Heart right ventricle (tissue), 16 donors: ENCODE measurements around the gene TPSAB1. TPM values are rescaled to one million over a fixed set of nuclear protein-coding genes. Genes with fewer than 3 reads are reported as not detected.

Experiments used
- ATAC-seq, 8 donors: fragments of 200-7000 bp; cut with Tn5 transposase; one replicate each; pipeline ENCODE4 v1.9.1; 2020; ENCODE audit warnings: mild to moderate bottlenecking in 8 of 8, moderate library complexity in 8 of 8, moderate number of reproducible peaks in 1 of 8
- DNase-seq, 2 donors: peaks; one replicate each; pipeline ENCODE4 v3.0.0-alpha.2; 2020
- H3K27ac ChIP-seq, 10 donors: fragments of 200-600 bp; sonication (generic) in 2 of 10; one replicate each; pipeline versions ENCODE4 v1.5.0 to v1.8.0; 2020 to 2022; ENCODE audit warnings: mild to moderate bottlenecking in 3 of 10
- H3K27me3 ChIP-seq, 7 donors: fragments of 200-600 bp; one replicate each; pipeline ENCODE4 v1.8.0; 2021 to 2022; ENCODE audit warnings: mild to moderate bottlenecking in 2 of 7
- H3K36me3 ChIP-seq, 9 donors: fragments of 200-600 bp; sonication (generic) in 1 of 9; one replicate each; pipeline versions ENCODE4 v1.5.0 to v1.8.0; 2020 to 2022; ENCODE audit warnings: mild to moderate bottlenecking in 2 of 9
- H3K4me1 ChIP-seq, 9 donors: fragments of 200-600 bp; sonication (generic) in 1 of 9; one replicate each; pipeline versions ENCODE4 v1.5.0 to v1.8.0; 2020 to 2022; ENCODE audit warnings: mild to moderate bottlenecking in 4 of 9
- H3K4me3 ChIP-seq, 10 donors: fragments of 200-600 bp; sonication (generic) in 2 of 10; one replicate each; pipeline versions ENCODE4 v1.5.0 to v1.8.0; 2020 to 2022; ENCODE audit warnings: mild to moderate bottlenecking in 7 of 10, moderate library complexity in 2 of 10
- H3K9me3 ChIP-seq, 11 donors: fragments of 200-600 bp in 10 of 11; sonication (generic) in 2 of 11; one replicate each; pipeline versions ENCODE4 v1.5.0 to v1.8.0; 2013 to 2022; ENCODE audit warnings: mild to moderate bottlenecking in 2 of 11, control low read depth in 1 of 11, moderate library complexity in 1 of 11
- WGBS, 2 donors: extraction: QIAGEN DNeasy Blood & Tissue Kit; methylation state at CpG; one replicate each; pipeline ENCODE4 v1.1.7; 2013; ENCODE audit warnings: inconsistent platforms in 1 of 2; 5-methylcytosine and 5-hydroxymethylcytosine counted together
- intact Hi-C, 10 donors: fragments of 100-400 bp; cut with DNase I; formaldehyde crosslinking; loops; one replicate each; pipeline versions ENCODE4 v1.11.1 to v1.14.2; 2022
- polyA plus RNA-seq, 2 donors: library from polyadenylated mRNA; stranded (reverse); fragments of 200-250 nt; gene quantifications; one replicate each; pipeline ENCODE4 v1.2.3, GENCODE V29; 2013
- total RNA-seq, 10 donors: library from RNA; stranded (reverse); fragmentation: NEBNext Ultra II Directional in 3 of 10; extraction: Animal tissue kit (Norgen Biotek cat#: 25700) in 3 of 10; gene quantifications; one replicate each; pipeline versions ENCODE4 v1.2.1 to v1.2.4, GENCODE V29; 2021 to 2023
- TF ChIP-seq, protein P1 (sequence below), 9 donors: fragments of 200-600 bp; sonication (generic) in 2 of 9; IDR thresholded peaks; one replicate each; pipeline versions ENCODE4 v1.5.0 to v1.8.0; 2021 to 2022; ENCODE audit warnings: antibody characterized with exemption in 9 of 9, mild to moderate bottlenecking in 5 of 9, moderate library complexity in 1 of 9
- donor health status: Arrhythmogenic right ventricular cardiomyopathy.
- donor health status: ischemic (EF 13 %, LVEDD 7.1; RV severe dilation, severe dysfunction).
- donor health status: healthy with polysubstance abuse.
- donor health status: DM: no; HTN: yes; CAD: no.
- donor health status: DM: no; HTN: no; CAD: no.
- donor health status: ischemic (EF 25% LVEDD 6.9; RV normal size, moderate dysfunction).
- donor health status: ischemic (EF 25% LVEDD 5.7; RV mildly dilated, moderate dysfunction).
- donor health status: healthy.
- donor health status: DM: yes; HTN: yes; CAD: no.
- donor health status: Ischemic cardiomyopathy.
- donor health status: ischemic (EF 35%, LVEDD 5.7; RV mildly dilated, moderate dysfunction).
- donor health status: nonischemic (EF 11% LVEDD 7.7; RV severe dilation, severe dysfunction).
- donor health status: DM: yes; HTN: yes; CAD: no.
- donor health status: PGD.
- donor health status: ischemic (EF 29% LVEDD 5.4; RV normal size, mild dysfunction).
- donor health status: nonischemic (EF 23%, LVEDD 6.1; RV moderate dilation, normal function).

The TPSAB1 gene
- total and polyA plus RNA-seq, 12 donors, result 0.53 to 11.4 (median 2.2) TPM

- ATAC-seq (no peak), DNase-seq (no peak)
- 82 to 85% methylated on average over 29 of the region's 29 CpGs for WGBS, 2 donors
- TF ChIP-seq, protein P1, sequence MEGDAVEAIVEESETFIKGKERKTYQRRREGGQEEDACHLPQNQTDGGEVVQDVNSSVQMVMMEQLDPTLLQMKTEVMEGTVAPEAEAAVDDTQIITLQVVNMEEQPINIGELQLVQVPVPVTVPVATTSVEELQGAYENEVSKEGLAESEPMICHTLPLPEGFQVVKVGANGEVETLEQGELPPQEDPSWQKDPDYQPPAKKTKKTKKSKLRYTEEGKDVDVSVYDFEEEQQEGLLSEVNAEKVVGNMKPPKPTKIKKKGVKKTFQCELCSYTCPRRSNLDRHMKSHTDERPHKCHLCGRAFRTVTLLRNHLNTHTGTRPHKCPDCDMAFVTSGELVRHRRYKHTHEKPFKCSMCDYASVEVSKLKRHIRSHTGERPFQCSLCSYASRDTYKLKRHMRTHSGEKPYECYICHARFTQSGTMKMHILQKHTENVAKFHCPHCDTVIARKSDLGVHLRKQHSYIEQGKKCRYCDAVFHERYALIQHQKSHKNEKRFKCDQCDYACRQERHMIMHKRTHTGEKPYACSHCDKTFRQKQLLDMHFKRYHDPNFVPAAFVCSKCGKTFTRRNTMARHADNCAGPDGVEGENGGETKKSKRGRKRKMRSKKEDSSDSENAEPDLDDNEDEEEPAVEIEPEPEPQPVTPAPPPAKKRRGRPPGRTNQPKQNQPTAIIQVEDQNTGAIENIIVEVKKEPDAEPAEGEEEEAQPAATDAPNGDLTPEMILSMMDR (IDR thresholded peaks at IDR 0.05), result no peak
- no peak overlapping the region for H3K4me3 ChIP-seq
- no peaks in the 10 kb centered on the region for H3K4me1 ChIP-seq
- no peaks in the 10 kb centered on the region for H3K36me3 ChIP-seq
- H3K27ac ChIP-seq, result no peak overlapping the region
- H3K27me3 ChIP-seq, result peaks cover 0 to 50% (median 38%) of the 10 kb centered on the region in 7 donors
- intact Hi-C loops, result no loop called here
- H3K9me3 ChIP-seq, result no peaks in the 10 kb centered on the region
These were observed 39.6 kb downstream of the TPSAB1 start for GRCh38 chr16:1279945-1280589.

- DNase-seq, result no peak
- H3K27me3 ChIP-seq, result peaks cover 0 to 54% (median 44%) of the 10 kb centered on the region in 7 donors
- H3K4me1 ChIP-seq, result no peaks in the 10 kb centered on the region
- no peaks in the 10 kb centered on the region for H3K9me3 ChIP-seq
- no peak for ATAC-seq
- H3K36me3 ChIP-seq, result no peaks in the 10 kb centered on the region
- H3K27ac ChIP-seq, result no peak overlapping the region
- TF ChIP-seq, protein P1 (IDR thresholded peaks at IDR 0.05), result no peak
- H3K4me3 ChIP-seq, result no peak overlapping the region
- 75 to 86% methylated on average over 8 of the region's 8 CpGs for WGBS, 2 donors
- intact Hi-C loops, result no loop called here
These were observed 40.3 kb downstream of the TPSAB1 start for GRCh38 chr16:1280783-1281182.

DNA sequence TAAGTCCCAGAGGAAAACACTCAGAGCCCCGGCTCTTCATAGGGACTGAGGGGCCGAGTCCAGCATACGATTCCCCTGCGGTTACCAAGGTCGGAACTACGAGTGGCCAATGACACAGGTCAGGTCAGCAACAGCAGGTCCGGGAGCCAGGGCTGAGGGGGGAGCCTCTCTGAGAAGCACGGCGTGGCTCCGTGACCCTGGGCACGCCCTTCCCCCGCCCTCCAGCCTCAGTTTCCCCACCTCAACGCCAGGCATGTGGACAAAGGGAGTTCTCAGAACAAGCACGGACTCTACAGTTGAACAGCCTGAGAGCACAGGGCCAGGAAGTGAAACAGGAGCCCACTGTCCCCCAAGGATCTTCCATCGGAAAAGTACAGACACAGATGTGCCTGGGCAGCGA, 41.0 kb downstream of the TPSAB1 start:
- Histone ChIP-seq H3K4me1 (no peaks in the 10 kb centered on the region), H3K27ac (no peak overlapping the region), H3K4me3 (no peak overlapping the region), H3K9me3 (no peaks in the 10 kb centered on the region), H3K27me3 (peaks cover 0 to 55% (median 45%) of the 10 kb centered on the region in 7 donors), H3K36me3 (no peaks in the 10 kb centered on the region)
- ATAC-seq (no peak), DNase-seq (no peak)
- intact Hi-C loops, result no loop called here
- WGBS, 2 donors, result 72 to 77% methylated on average over 16 of the region's 16 CpGs
- TF ChIP-seq, protein P1 (IDR thresholded peaks at IDR 0.05), result no peak

GRCh38 chr16:1282324-1282973, 41.9 kb downstream of the TPSAB1 start:
- Histone ChIP-seq H3K36me3 (no peaks in the 10 kb centered on the region), H3K27ac (no peak overlapping the region), H3K4me3 (no peak overlapping the region), H3K27me3 (peaks cover 0 to 57% (median 47%) of the 10 kb centered on the region in 7 donors), H3K9me3 (no peaks in the 10 kb centered on the region), H3K4me1 (no peaks in the 10 kb centered on the region)
- TF ChIP-seq, protein P1 (IDR thresholded peaks at IDR 0.05), result no peak
- no peak for ATAC-seq
- 79 to 87% methylated on average over 17 of the region's 17 CpGs for WGBS, 2 donors
- intact Hi-C loops, result no loop called here
- DNase-seq, result no peak
